Activated B cell treated with CpG ODN at 0.5 μM for 24 hours (primary cell): ENCODE results near the gene MITD1. TPM values are rescaled to one million over a fixed set of nuclear protein-coding genes. Genes with fewer than 3 reads are reported as not detected.
"Not testable (repeated sequence)": the region's sequence is repeated elsewhere in the genome, so short reads cannot be mapped to it uniquely, and the experiment has no call there.

ENCODE experiments used
- ATAC-seq: fragments of 200-7000 bp; cut with Tn5 transposase; one replicate; pipeline ENCODE4 v1.10.0; 2021; ENCODE audit warnings: low read depth, mild to moderate bottlenecking, moderate library complexity
- CTCF ChIA-PET: fragments of 350-600 bp; sonication (Branson Sonifier 250); formaldehyde crosslinking; loops from one replicate; lab custom pipeline; 2021; ENCODE audit warnings: antibody characterized with exemption; lab: Charles Lee
- POLR2A ChIA-PET: fragments of 350-600 bp; sonication (Branson Sonifier 250); formaldehyde crosslinking; loops from one replicate; lab custom pipeline; 2021; ENCODE audit warnings: antibody characterized with exemption; lab: Charles Lee
- DNase-seq: peaks from one replicate; pipeline ENCODE4 v3.0.0; 2022
- H3K27ac Mint-ChIP-seq: one replicate; pipeline ENCODE4 v1.8.0; 2020; ENCODE audit warnings: mixed read lengths
- H3K27me3 Mint-ChIP-seq: one replicate; pipeline ENCODE4 v1.8.0; 2021; ENCODE audit warnings: mixed read lengths
- H3K36me3 Mint-ChIP-seq: one replicate; pipeline ENCODE4 v1.8.0; 2021; ENCODE audit warnings: low read depth, mixed read lengths
- H3K4me1 Mint-ChIP-seq: one replicate; pipeline ENCODE4 v1.8.0; 2021; ENCODE audit warnings: mixed read lengths
- H3K4me3 Mint-ChIP-seq: one replicate; pipeline ENCODE4 v1.8.0; 2020; ENCODE audit warnings: mild to moderate bottlenecking, mixed read lengths
- H3K9me3 Mint-ChIP-seq: one replicate; pipeline ENCODE4 v1.8.0; 2020; ENCODE audit warnings: mixed read lengths
- intact Hi-C: fragments of 100-400 bp; cut with micrococcal nuclease; formaldehyde crosslinking; loops from one replicate; pipeline ENCODE4 v1.15.1; 2024
- total RNA-seq: library from RNA; stranded (reverse); gene quantifications from 2 replicates; pipeline ENCODE4 v1.2.3, GENCODE V29; 2022
- TF ChIP-seq, protein P1 (sequence below): fragments of 200-600 bp; IDR thresholded peaks from one replicate; pipeline ENCODE4 v1.8.0; 2022; ENCODE audit warnings: antibody characterized with exemption, mild to moderate bottlenecking

The MITD1 gene
- total RNA-seq, 1 donor from 2014 or later = 59.8 TPM

DNA sequence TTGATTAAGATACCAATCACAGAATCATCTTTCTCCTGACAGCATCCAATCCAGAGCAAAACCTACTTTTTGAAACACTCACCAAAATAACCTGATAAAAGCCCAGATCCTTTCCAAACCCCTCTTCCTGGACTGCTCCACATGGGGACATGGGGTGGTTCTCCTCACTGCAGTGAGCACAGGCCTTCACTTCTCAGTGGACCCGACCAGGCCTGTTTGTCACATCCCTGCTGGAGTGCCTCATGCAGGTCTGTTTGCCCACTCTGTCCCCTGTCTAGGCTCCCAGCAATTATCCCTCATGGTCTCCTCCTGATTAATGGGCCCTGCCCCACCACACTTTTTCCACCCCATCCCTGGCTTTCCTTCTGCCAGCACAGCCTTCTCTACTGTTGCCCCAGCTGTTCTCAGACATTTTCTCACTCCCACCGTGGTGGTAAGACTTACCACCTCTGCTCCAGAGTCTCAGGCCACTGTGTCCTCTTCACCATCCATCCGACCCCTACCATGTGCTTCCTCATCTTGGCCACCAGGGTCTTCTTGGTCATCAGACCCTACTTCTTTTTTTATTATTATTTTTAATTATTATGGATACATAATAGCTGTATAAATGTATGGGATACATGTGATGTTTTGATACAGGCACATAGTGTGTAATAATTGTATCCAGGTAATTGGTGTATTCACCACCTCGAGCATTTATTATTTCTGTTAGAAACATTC lies 21.3 kb upstream of the MITD1 start:
- no peak overlapping the region for H3K27ac Mint-ChIP-seq
- TF ChIP-seq, protein P1, sequence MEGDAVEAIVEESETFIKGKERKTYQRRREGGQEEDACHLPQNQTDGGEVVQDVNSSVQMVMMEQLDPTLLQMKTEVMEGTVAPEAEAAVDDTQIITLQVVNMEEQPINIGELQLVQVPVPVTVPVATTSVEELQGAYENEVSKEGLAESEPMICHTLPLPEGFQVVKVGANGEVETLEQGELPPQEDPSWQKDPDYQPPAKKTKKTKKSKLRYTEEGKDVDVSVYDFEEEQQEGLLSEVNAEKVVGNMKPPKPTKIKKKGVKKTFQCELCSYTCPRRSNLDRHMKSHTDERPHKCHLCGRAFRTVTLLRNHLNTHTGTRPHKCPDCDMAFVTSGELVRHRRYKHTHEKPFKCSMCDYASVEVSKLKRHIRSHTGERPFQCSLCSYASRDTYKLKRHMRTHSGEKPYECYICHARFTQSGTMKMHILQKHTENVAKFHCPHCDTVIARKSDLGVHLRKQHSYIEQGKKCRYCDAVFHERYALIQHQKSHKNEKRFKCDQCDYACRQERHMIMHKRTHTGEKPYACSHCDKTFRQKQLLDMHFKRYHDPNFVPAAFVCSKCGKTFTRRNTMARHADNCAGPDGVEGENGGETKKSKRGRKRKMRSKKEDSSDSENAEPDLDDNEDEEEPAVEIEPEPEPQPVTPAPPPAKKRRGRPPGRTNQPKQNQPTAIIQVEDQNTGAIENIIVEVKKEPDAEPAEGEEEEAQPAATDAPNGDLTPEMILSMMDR = no peak
- H3K4me3 Mint-ChIP-seq = no peak overlapping the region
- no peaks in the 10 kb centered on the region for H3K27me3 Mint-ChIP-seq
- H3K4me1 Mint-ChIP-seq = no peaks in the 10 kb centered on the region
- no peak for DNase-seq
- ChIA-PET POLR2A (no interaction called here), CTCF (no interaction called here)
- H3K36me3 Mint-ChIP-seq = peaks cover 17% of the 10 kb centered on the region
- intact Hi-C loops = no loop called here
- peaks cover 9% of the 10 kb centered on the region for H3K9me3 Mint-ChIP-seq
- no peak for ATAC-seq

DNA sequence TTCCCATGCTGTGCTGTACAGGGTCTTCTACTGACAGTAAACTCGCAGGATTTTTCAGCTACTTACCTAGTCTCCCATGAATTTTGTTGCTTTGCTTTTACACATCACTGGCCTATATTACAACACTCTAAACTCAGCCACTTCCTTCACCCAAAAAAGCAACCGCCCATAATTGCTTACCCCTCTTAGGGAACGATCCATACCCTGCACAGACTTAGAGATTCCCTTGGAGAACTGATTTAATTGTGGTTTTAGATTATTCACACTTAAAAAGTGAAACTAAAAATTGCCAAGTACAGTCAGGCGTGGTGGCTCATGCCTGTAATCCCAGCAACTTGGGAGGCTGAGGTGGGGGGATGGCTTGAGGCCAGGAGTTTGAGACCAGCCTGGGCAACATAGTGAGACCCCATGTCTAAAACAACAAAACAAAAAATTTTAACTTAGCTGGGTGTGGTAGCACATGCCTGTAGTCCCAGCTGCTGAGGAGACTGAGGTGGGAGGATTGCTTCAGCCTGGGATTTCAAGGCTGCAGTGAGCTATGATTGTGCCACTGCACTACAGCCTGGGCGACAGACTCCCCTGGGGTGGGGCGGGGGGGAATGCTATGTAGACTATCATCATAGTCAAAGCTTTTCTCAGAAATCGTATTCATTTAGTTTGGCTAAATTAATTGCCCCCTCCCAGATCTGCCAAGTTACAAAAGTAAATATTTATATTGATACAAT lies 19.4 kb upstream of the MITD1 start:
- POLR2A ChIA-PET = no interaction called here
- no peak overlapping the region for H3K27ac Mint-ChIP-seq
- H3K9me3 Mint-ChIP-seq = no peaks in the 10 kb centered on the region
- no peak for DNase-seq
- CTCF ChIA-PET = no interaction called here
- no peak for ATAC-seq
- no peak overlapping the region for H3K4me3 Mint-ChIP-seq
- peaks cover 31% of the 10 kb centered on the region for H3K36me3 Mint-ChIP-seq
- H3K27me3 Mint-ChIP-seq = no peaks in the 10 kb centered on the region
- TF ChIP-seq, protein P1 = no peak
- intact Hi-C loops = no loop called here
- H3K4me1 Mint-ChIP-seq = no peaks in the 10 kb centered on the region

DNA sequence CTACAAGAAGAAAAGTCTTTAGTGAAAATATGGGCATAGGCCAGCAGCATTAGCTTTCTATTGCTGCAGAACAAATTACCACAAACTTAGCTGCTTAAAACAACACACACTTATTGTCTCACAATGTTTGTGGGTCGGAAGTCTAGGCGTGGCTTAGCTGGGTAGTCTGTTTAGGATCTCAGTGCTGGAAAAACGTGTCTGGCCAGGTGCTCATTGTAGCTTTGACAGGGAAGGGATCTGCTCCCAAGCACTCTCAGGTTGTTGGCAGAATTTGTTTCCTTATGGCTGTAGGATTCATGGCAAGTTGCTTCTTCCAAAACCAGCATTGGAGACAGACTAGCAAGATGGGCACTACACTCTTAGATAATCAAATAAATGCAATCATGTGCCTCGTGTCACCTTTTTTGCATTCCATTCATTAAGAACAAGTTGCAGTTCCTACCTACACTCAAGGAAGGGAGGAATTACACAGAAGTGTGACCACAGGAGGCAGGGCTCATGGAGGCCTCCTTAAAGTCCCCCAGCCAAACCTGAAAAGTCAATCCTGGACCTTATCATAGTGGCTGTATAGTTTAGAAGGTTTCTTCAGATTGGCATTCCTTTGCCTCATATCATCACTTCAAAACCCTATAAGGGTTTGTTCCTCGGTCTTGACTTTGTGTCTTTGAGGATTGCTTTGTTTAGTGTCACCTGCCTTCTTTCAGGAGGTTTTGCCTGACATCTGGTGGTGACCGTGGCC lies 17.4 kb upstream of the MITD1 start:
- Mint-ChIP-seq H3K4me3 (no peak overlapping the region), H3K27me3 (no peaks in the 10 kb centered on the region), H3K27ac (no peak overlapping the region), H3K4me1 (no peaks in the 10 kb centered on the region), H3K36me3 (peaks cover 36% of the 10 kb centered on the region), H3K9me3 (no peaks in the 10 kb centered on the region)
- intact Hi-C loops = no loop called here
- TF ChIP-seq, protein P1 = no peak
- CTCF ChIA-PET = no interaction called here
- DNase-seq = no peak
- ATAC-seq = no peak
- POLR2A ChIA-PET = no interaction called here

DNA sequence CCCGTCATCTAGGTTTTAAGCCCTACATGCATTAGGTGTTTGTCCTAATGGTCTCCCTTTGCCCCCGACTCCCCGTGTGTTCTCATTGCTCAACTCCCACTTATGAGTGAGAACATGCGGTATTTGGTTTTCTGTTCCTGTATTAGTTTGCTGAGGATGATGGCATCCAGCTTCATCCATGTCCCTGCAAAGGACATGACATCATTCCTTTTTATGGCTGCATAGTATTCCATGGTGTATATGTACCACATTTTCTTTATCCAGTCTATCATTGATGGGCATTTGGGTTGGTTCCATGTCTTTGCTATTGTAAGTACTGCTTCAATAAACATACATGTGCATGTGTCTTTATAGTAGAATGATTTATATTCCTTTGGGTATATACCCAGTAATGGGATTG lies 11.5 kb upstream of the MITD1 start:
- H3K27ac Mint-ChIP-seq, ATAC-seq, H3K9me3 Mint-ChIP-seq, CTCF ChIA-PET, intact Hi-C loops, H3K4me1 Mint-ChIP-seq, DNase-seq, H3K27me3 Mint-ChIP-seq, POLR2A ChIA-PET, H3K4me3 Mint-ChIP-seq: not testable (repeated sequence)
- peaks cover 73% of the 10 kb centered on the region for H3K36me3 Mint-ChIP-seq

DNA sequence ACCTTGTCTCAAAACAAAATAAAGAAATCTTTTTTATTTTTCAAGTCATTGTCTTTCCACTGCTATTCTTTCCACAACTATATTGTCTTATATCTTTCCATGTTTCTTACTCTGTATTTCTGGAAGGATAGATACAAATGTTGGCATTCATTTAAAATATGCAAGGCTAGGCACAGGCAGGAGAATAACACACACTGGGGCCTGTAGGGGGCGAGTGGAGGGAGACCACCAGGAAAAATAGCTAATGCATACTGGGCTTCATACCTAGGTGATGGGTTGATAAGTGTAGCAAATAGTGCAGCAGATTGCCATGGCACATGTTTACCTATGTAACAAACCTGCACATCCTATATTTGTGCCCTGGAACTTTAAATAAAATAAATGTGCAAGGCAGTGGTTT lies 9.7 kb upstream of the MITD1 start:
- ChIA-PET CTCF (no interaction called here), POLR2A (interaction anchor here (0.7 kb wide), 1 partner anchor 11 kb away, joined by 4 read pairs; no protein-coding TSS in a partner anchor)
- ATAC-seq = no peak
- Mint-ChIP-seq H3K4me3 (no peak overlapping the region), H3K36me3 (peaks cover 65% of the 10 kb centered on the region), H3K9me3 (no peaks in the 10 kb centered on the region), H3K27ac (no peak overlapping the region), H3K27me3 (no peaks in the 10 kb centered on the region), H3K4me1 (peaks cover 2% of the 10 kb centered on the region)
- no peak for DNase-seq
- intact Hi-C loops = no loop called here
- TF ChIP-seq, protein P1 = no peak
